GM19043 (cell line): ENCODE data around the gene GRIN2C.

ENCODE experiments used
- ATAC-seq: cut with Tn5 transposase; IDR thresholded peaks from one replicate; pipeline ENCODE4 v1.9.1; 2021; ENCODE audit warnings: low read depth; ENCODE audit not compliant: unreplicated experiment

Gene GRIN2C

DNA sequence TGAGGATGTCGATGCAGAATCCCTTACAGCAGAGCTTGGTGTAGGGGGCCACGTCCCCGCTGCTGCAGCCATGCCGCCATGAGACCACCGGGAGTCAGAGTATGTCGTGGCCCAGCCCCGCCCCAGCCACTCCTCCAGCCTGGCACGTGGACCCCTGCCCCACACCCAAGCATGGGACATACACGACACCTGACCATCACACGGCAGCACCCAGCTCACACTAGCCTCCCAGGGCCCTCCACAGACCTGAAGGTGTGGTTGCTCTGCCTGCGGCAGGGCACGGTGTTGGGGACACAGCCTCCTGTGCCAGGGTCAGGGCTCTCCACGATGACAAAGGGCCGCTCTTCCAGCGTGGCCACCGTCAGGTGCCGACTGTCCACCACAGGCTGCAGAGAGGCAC is 9.4 kb downstream of the GRIN2C start:
- ATAC-seq, result no peak

- ATAC-seq, result no peak
These were observed 10.9 kb downstream of the GRIN2C start for GRCh38 chr17:74848656-74849399.

DNA sequence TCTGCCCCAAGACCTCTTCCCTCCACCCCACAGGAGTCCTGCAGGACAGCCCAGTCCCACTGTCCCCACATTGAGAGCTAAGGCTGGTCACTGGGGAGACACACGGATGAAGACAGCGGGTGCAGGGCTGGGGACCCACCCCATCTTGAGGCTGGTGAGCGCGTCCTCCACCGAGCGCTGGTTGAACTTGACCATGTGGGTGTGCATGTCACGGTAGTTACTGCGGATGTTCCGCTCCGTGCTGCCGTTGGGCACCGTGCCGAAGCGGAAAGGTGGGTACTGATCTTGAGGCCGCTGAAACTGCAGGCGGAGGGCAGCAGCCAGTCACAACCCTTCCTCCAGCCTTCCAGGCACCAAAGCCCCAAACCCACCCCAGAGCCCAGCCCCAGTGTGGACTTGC is 13.1 kb downstream of the GRIN2C start:
- no peak for ATAC-seq

GRCh38 chr17:74843352-74843627 is 16.4 kb downstream of the GRIN2C start:
- ATAC-seq, result no peak

DNA sequence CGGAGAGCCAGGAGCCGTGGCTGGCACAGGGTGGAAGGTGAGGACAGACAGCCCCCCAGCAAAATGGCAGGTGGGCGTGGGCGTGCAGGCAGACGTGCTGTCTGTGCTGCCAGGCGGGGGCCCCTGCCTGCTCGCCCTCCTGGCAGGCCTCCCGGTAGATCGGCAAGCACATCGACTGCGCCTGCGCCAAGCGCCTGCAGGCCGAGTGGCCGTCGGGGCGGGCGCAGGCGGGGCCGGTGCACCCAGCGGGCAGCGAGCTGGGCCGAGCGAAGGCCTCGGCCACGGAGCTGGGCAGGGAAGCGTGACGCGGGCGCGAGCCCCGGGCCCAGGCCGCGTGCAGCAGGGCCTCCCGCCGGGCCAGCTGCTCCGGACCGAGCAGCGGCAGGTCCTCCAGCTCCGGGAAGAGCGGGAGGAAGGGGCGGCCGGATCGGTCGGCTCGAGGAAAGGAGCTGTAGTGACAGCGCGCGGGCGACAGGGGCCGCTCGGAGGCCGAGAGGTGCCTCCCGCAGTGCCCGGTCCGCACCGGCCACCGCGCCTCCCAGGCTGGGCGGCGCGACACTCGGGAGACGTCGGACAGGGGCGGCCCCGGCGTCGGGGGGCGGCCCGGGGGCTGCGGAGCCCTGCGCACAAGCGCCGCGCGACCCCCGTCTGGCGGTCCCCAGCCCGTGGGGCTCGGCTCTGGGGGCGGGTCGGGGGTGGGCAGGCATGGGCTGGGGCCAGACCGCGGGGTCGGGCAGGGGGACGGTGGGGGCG is 16.9 kb downstream of the GRIN2C start:
- no peak for ATAC-seq

GRCh38 chr17:74842146-74842598 is 17.5 kb downstream of the GRIN2C start:
- ATAC-seq, result no peak

- no peak for ATAC-seq
These were observed 18.6 kb downstream of the GRIN2C start for GRCh38 chr17:74840989-74841666.

DNA sequence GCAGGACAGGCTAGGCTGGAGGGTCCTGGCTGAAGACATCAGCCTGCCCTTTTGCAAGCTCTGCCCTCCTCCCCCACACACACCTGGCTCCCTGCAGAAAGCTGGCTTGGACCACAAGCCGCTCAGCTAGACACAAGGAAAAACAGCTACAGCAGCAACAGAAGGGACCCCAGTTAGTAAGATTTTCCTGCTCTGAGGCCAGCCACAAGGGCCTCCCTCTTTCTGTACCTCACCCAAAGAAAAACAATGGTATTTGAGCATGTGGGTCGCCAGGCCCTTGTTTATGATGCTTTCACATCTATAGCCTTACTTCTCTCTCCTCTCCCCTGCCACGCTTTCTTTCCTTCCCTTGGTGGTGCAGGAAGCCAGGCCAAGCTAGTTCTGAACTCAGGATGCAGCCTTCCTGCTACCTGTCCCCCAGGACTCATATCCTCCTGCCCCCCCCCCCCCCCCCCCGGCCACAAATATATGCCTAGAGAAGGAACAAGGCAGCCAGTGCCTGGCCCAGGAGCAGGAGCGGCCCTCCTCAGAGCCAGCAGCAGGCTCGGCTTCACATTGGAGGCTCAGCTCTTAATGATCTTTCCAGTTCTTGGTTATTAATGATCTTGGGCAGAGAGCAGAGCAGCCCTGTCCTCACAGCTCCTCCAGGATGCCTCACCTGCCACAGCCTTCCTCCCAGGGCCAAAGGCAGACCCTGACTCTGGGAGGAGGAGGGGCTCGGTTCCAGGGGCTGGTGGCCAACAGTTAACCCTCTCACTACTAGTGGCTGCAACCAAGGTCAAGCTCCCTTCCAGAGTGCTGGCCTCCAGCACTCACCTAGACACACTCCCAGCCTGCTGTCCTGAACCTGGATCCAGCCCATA is 19.5 kb downstream of the GRIN2C start:
- no peak for ATAC-seq

DNA sequence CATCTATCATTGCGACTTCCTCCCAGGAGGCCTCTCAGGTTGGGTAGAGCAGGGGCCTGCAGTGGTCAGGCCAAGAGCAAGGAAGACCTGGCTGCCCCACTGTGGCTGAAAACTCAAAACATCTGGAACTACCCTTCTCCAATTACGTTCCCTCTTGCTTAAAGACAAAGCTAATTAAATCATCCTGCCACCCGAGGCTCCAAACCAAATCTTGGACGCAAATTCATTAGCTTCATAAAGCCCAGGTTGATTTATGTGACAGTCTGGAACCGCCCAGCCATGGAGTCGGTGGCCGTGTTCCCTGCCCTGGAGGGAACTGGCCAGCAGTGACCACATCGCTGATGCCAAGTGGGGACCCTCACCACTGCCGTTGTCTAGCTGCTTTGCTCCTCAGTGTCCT is 21.4 kb downstream of the GRIN2C start:
- no peak for ATAC-seq

GRCh38 chr17:74836691-74837467 is 22.8 kb downstream of the GRIN2C start:
- ATAC-seq, result no peak

- no peak for ATAC-seq
These were observed 23.5 kb downstream of the GRIN2C start for GRCh38 chr17:74836191-74836590.

- ATAC-seq, result no peak
These were observed 25.9 kb downstream of the GRIN2C start for GRCh38 chr17:74833501-74834377.

- no peak for ATAC-seq
These were observed 27.3 kb downstream of the GRIN2C start for GRCh38 chr17:74832421-74832820.

GRCh38 chr17:74831444-74832146 is 28.1 kb downstream of the GRIN2C start:
- no peak for ATAC-seq

GRCh38 chr17:74830861-74831260 is 28.8 kb downstream of the GRIN2C start:
- ATAC-seq, result no peak

GRCh38 chr17:74827800-74828199 is 31.9 kb downstream of the GRIN2C start:
- ATAC-seq, result no peak

GRCh38 chr17:74825952-74826719 is 33.5 kb downstream of the GRIN2C start:
- ATAC-seq, result no peak
